ENCODE measurements around the gene CD164. TPM values are rescaled to one million over a fixed set of nuclear protein-coding genes. Genes with fewer than 3 reads are reported as not detected.

The CD164 gene
- total and polyA plus RNA-seq, 2 donors (not counting 3 experiments of a cell fraction or from before 2014, with no cell fraction given): 116 to 172 TPM

GRCh38 chr6:109362102-109362884 is 20.0 kb downstream of the CD164 start:
- no peak overlapping the region for H3K9ac ChIP-seq (replicated peaks; ENCODE audit: extremely low read depth, insufficient read depth, low read length)
- peaks cover 7 to 10% of the 10 kb centered on the region in 2 experiments for H3K36me3 ChIP-seq (ENCODE audit: control insufficient read depth in 2 of 2, extremely low read depth in 1 of 2, insufficient read depth in 2 of 2, low read length in 2 of 2)
- peaks cover 7% of the 10 kb centered on the region for H3K79me2 ChIP-seq (ENCODE audit: control insufficient read depth, insufficient read depth, low read length)
- TF ChIP-seq POLR2AphosphoS5 (IDR thresholded peaks at IDR 0.05; ENCODE audit: insufficient read depth, low read depth, low read length) (no peak), FOS (IDR thresholded peaks at IDR 0.05; ENCODE audit: borderline replicate concordance, insufficient read depth, low read length) (no peak), GATA2 (IDR thresholded peaks at IDR 0.05; ENCODE audit: insufficient read depth, insufficient read length, low read depth, low read length) (no peak), EZH2 (IDR thresholded peaks at IDR 0.05; ENCODE audit: borderline replicate concordance, low read depth, low read length, severe bottlenecking) (no peak), MYC (IDR thresholded peaks at IDR 0.05; ENCODE audit: low read depth, low read length) (no peak)
- TF ChIP-seq, protein P1, sequence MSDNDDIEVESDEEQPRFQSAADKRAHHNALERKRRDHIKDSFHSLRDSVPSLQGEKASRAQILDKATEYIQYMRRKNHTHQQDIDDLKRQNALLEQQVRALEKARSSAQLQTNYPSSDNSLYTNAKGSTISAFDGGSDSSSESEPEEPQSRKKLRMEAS (IDR thresholded peaks at IDR 0.05; ENCODE audit: insufficient read depth, insufficient read length): no peak
- intact Hi-C loops (cut with micrococcal nuclease) (no loop called here), dilution Hi-C loops (cut with MboI; ENCODE audit: extremely low pct_ligation_motif_present, low sequenced_read_pairs) (no loop called here)
- H3K9me3 ChIP-seq (replicated peaks; ENCODE audit: control insufficient read depth, insufficient read depth, low read length): no peaks in the 10 kb centered on the region
- FAIRE-seq (no peak), DNase-seq (ENCODE audit: low read depth, low spot score) (no peak)
- no TSS peak for BruUV-seq (replicated peaks)
- no peak overlapping the region for H3K27ac ChIP-seq (ENCODE audit: insufficient read depth, low read depth, low read length)
- no peaks in the 10 kb centered on the region for H3K27me3 ChIP-seq (ENCODE audit: control insufficient read depth in 2 of 2, insufficient read depth in 2 of 2, low read length in 2 of 2)
- POLR2A ChIA-PET: interaction anchor here (0.6 kb wide), 1 partner anchor 20 kb away, joined by 3 read pairs; the partner anchor contains the start of gene CD164
- H2AFZ ChIP-seq (ENCODE audit: low read depth, low read length): no peak overlapping the region
- no peak overlapping the region for H3K4me2 ChIP-seq (ENCODE audit: insufficient read depth, low read length)
- H3K4me1 ChIP-seq (ENCODE audit: control insufficient read depth, extremely low read depth, insufficient read depth, low read length): no peaks in the 10 kb centered on the region
- H4K20me1 ChIP-seq (replicated peaks; ENCODE audit: control insufficient read depth, extremely low read depth, insufficient read depth, low read length): no peaks in the 10 kb centered on the region
- CTCF ChIA-PET: interaction anchor here (1.4 kb wide), 1 partner anchor 8 kb away, joined by 3 read pairs; no protein-coding TSS in a partner anchor
- no peaks in the 10 kb centered on the region for H3K9me1 ChIP-seq (replicated peaks; ENCODE audit: control insufficient read depth, extremely low read depth, insufficient read depth, low read length)
- no peak overlapping the region for H3K4me3 ChIP-seq (replicated peaks in 1 of 3; ENCODE audit: insufficient read depth in 1 of 3, low read depth in 1 of 3, low read length in 3 of 3)

GRCh38 chr6:109360791-109361190 is 21.5 kb downstream of the CD164 start:
- CTCF ChIA-PET: no interaction called here
- H3K9ac ChIP-seq (replicated peaks; ENCODE audit: extremely low read depth, insufficient read depth, low read length): no peak overlapping the region
- no peak overlapping the region for H3K27ac ChIP-seq (ENCODE audit: insufficient read depth, low read depth, low read length)
- POLR2A ChIA-PET: no interaction called here
- FAIRE-seq (no peak), DNase-seq (ENCODE audit: low read depth, low spot score) (no peak)
- H3K27me3 ChIP-seq (ENCODE audit: control insufficient read depth in 2 of 2, insufficient read depth in 2 of 2, low read length in 2 of 2): no peaks in the 10 kb centered on the region
- H3K36me3 ChIP-seq (ENCODE audit: control insufficient read depth in 2 of 2, extremely low read depth in 1 of 2, insufficient read depth in 2 of 2, low read length in 2 of 2): peaks cover 3 to 7% of the 10 kb centered on the region in 2 experiments
- no peaks in the 10 kb centered on the region for H4K20me1 ChIP-seq (replicated peaks; ENCODE audit: control insufficient read depth, extremely low read depth, insufficient read depth, low read length)
- no peaks in the 10 kb centered on the region for H3K9me3 ChIP-seq (replicated peaks; ENCODE audit: control insufficient read depth, insufficient read depth, low read length)
- H3K4me1 ChIP-seq (ENCODE audit: control insufficient read depth, extremely low read depth, insufficient read depth, low read length): no peaks in the 10 kb centered on the region
- TF ChIP-seq FOS (IDR thresholded peaks at IDR 0.05; ENCODE audit: borderline replicate concordance, insufficient read depth, low read length): no peak
- no peak for TF ChIP-seq JUN (IDR thresholded peaks at IDR 0.05; ENCODE audit: borderline replicate concordance, insufficient read depth, insufficient read length, low read depth)
- TF ChIP-seq GATA2 (IDR thresholded peaks at IDR 0.05; ENCODE audit: insufficient read depth, insufficient read length, low read depth, low read length): no peak
- TF ChIP-seq POLR2A (IDR thresholded peaks at IDR 0.05; ENCODE audit: low read depth, low read length): no peak
- no peak for TF ChIP-seq EZH2 (IDR thresholded peaks at IDR 0.05; ENCODE audit: borderline replicate concordance, low read depth, low read length, severe bottlenecking)
- TF ChIP-seq, protein P2, sequence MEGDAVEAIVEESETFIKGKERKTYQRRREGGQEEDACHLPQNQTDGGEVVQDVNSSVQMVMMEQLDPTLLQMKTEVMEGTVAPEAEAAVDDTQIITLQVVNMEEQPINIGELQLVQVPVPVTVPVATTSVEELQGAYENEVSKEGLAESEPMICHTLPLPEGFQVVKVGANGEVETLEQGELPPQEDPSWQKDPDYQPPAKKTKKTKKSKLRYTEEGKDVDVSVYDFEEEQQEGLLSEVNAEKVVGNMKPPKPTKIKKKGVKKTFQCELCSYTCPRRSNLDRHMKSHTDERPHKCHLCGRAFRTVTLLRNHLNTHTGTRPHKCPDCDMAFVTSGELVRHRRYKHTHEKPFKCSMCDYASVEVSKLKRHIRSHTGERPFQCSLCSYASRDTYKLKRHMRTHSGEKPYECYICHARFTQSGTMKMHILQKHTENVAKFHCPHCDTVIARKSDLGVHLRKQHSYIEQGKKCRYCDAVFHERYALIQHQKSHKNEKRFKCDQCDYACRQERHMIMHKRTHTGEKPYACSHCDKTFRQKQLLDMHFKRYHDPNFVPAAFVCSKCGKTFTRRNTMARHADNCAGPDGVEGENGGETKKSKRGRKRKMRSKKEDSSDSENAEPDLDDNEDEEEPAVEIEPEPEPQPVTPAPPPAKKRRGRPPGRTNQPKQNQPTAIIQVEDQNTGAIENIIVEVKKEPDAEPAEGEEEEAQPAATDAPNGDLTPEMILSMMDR (IDR thresholded peaks at IDR 0.05; ENCODE audit: extremely low read depth in 1 of 2, insufficient read depth in 1 of 2, low read depth in 1 of 2, low read length in 2 of 2): no peak
- no peak for TF ChIP-seq POLR2AphosphoS5 (IDR thresholded peaks at IDR 0.05; ENCODE audit: insufficient read depth, low read depth, low read length)
- no peak for TF ChIP-seq MYC (IDR thresholded peaks at IDR 0.05; ENCODE audit: low read depth, low read length)
- TF ChIP-seq, protein P1 (IDR thresholded peaks at IDR 0.05; ENCODE audit: insufficient read depth, insufficient read length): no peak
- no TSS peak for BruUV-seq (replicated peaks)
- no peak overlapping the region for H3K4me3 ChIP-seq (replicated peaks in 1 of 3; ENCODE audit: insufficient read depth in 1 of 3, low read depth in 1 of 3, low read length in 3 of 3)
- dilution Hi-C loops (cut with MboI; ENCODE audit: extremely low pct_ligation_motif_present, low sequenced_read_pairs): no loop called here
- H3K4me2 ChIP-seq (ENCODE audit: insufficient read depth, low read length): no peak overlapping the region
- intact Hi-C loops (cut with micrococcal nuclease): no loop called here
- H3K9me1 ChIP-seq (replicated peaks; ENCODE audit: control insufficient read depth, extremely low read depth, insufficient read depth, low read length): no peaks in the 10 kb centered on the region
- H3K79me2 ChIP-seq (ENCODE audit: control insufficient read depth, insufficient read depth, low read length): peaks cover 5% of the 10 kb centered on the region
- no peak overlapping the region for H2AFZ ChIP-seq (ENCODE audit: low read depth, low read length)

Measured in endothelial cell of umbilical vein (primary cell).